Right atrium auricular region (tissue), 2 donors: ENCODE data around the gene CEBPG. TPM values are rescaled to one million over a fixed set of nuclear protein-coding genes. Genes with fewer than 3 reads are reported as not detected.

Experiments
- DNase-seq: peaks from one replicate; pipeline ENCODE4 v3.0.0-alpha.2; 2019; ENCODE audit warnings: low spot score
- H3K27ac ChIP-seq, 2 donors: fragments of 200-600 bp; sonication (generic); 1 replicate in 1 of 2; 2 replicates in 1 of 2; pipeline ENCODE4 v1.5.1; 2016 to 2019
- H3K27me3 ChIP-seq, 2 donors: fragments of 200-600 bp; sonication (generic); one replicate each; pipeline versions ENCODE4 v1.5.1 to v1.6.0; 2017 to 2019
- H3K36me3 ChIP-seq: fragments of 200-600 bp; sonication (generic); one replicate; pipeline ENCODE4 v1.5.1; 2016
- H3K4me1 ChIP-seq, 2 donors: fragments of 200-600 bp; sonication (generic); one replicate each; pipeline versions ENCODE4 v1.5.1 to v1.6.0; 2017 to 2019
- H3K4me3 ChIP-seq, 2 donors: fragments of 200-600 bp; sonication (generic); 1 replicate in 1 of 2; 2 replicates in 1 of 2; pipeline ENCODE4 v1.5.1; 2017 to 2019; ENCODE audit warnings: mild to moderate bottlenecking in 1 of 2, moderate library complexity in 1 of 2
- H3K9me3 ChIP-seq, 2 donors: fragments of 200-600 bp; sonication (generic); one replicate each; pipeline ENCODE4 v1.5.1; 2019
- total RNA-seq, 2 donors: library from RNA; depleted of rRNA; stranded (reverse); fragments of >200 nt; gene quantifications; one replicate each; pipeline ENCODE4 v1.1.0, GENCODE V29; 2016
- TF ChIP-seq, protein P1 (sequence below), 2 donors: fragments of 200-600 bp; sonication (generic); IDR thresholded peaks; one replicate each; pipeline ENCODE4 v1.5.1; 2019; ENCODE audit warnings: antibody characterized with exemption in 2 of 2

CEBPG gene
- total RNA-seq, 2 donors from 2014 or later = 12.9 to 15.2 TPM

- DNase-seq = no peak
- H3K27me3 ChIP-seq = no peaks in the 10 kb centered on the region
- no peak overlapping the region for H3K4me3 ChIP-seq
- H3K27ac ChIP-seq = no peak overlapping the region
- H3K9me3 ChIP-seq = no peaks in the 10 kb centered on the region
- TF ChIP-seq, protein P1, sequence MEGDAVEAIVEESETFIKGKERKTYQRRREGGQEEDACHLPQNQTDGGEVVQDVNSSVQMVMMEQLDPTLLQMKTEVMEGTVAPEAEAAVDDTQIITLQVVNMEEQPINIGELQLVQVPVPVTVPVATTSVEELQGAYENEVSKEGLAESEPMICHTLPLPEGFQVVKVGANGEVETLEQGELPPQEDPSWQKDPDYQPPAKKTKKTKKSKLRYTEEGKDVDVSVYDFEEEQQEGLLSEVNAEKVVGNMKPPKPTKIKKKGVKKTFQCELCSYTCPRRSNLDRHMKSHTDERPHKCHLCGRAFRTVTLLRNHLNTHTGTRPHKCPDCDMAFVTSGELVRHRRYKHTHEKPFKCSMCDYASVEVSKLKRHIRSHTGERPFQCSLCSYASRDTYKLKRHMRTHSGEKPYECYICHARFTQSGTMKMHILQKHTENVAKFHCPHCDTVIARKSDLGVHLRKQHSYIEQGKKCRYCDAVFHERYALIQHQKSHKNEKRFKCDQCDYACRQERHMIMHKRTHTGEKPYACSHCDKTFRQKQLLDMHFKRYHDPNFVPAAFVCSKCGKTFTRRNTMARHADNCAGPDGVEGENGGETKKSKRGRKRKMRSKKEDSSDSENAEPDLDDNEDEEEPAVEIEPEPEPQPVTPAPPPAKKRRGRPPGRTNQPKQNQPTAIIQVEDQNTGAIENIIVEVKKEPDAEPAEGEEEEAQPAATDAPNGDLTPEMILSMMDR (IDR thresholded peaks at IDR 0.05) = no peak
- no peaks in the 10 kb centered on the region for H3K36me3 ChIP-seq
- H3K4me1 ChIP-seq = peaks cover 0 to 6% of the 10 kb centered on the region in 2 donors
Measured at GRCh38 chr19:33408116-33408515, 34.6 kb downstream of the CEBPG start.

DNA sequence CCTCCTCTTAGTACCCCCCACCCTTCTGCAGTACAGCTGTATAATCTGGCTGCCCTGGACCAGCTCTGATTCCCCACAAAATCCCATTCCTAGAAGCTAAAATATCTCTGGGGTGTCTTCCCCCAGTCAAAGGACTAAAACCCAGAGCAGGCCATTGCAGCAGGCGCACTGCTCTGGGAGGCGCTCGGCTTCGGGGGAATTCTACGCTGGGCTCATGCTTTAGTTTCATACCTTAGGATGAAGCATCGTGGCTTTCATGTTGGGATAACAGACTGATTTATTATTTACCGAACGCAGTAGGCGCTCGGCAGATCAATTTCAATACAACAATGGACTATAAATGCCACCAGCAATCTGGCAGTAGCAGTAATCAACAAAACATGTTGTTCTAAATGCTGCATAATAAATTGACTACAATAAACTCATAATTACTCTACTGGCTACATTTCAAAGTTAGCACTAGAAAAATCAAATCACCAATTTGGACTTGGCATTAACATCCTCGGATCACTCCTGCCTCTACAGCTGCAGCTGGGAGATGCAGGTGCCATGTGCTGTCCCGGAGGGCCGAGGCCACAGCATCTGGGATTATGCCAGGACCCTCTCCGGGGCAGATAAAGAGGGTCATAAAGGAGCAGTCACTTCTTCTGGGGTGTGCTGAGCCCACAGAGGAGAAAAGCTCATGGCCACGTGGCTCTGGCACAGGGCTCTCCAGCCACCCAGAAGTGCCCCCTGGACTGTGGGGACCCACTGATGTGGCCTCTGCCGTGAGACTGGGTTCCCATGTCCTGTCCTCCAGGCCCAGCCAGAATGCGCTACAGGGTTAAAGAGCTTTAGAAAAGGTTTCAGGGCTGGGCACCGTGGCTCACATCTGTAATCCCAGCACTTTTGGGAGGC, 35.3 kb downstream of the CEBPG start:
- H3K27ac ChIP-seq = no peak overlapping the region
- H3K27me3 ChIP-seq = no peaks in the 10 kb centered on the region
- no peaks in the 10 kb centered on the region for H3K36me3 ChIP-seq
- no peak overlapping the region for H3K4me3 ChIP-seq
- TF ChIP-seq, protein P1 (IDR thresholded peaks at IDR 0.05) = no peak
- H3K4me1 ChIP-seq = peaks cover 0 to 6% of the 10 kb centered on the region in 2 donors
- no peak for DNase-seq
- no peaks in the 10 kb centered on the region for H3K9me3 ChIP-seq

DNA sequence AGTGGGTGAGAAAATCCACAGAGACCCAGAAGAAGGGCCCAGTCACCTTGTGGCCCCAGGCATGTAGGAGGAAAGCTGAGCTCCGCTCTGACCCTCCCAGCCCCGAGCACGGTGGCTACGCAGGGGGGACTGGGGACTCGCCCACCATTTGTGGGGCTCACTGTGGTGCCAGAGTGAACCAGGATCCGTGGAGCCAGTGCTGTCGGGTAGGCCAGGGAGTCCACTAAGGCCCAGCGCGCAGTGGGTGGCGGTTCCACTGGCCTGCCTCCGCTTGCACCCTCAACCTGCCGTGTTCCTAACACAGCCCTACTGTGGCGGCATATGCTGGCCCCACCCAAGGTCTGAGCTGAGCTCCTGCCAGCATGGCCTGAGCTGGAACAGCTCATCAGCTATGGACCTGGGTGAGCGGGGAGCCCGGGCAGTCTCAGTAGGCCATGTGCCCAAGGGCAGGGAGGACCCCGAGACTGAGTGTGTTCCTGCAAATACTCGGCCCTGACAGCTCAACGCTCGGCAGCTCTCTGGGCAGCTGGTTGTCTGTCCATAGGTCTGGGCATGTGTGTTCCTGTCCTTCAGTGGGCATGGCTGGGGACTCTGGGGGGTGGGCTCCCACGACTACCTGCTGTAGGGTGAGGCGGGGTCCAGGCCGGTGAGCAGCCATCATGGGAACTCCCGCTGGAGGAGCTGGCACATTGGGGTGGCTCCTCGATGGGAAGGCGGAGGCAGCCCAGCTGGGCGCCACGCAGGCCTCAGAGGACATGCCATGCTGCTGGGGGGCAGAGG, 36.6 kb downstream of the CEBPG start:
- Histone ChIP-seq H3K4me3 (no peak overlapping the region), H3K36me3 (no peaks in the 10 kb centered on the region), H3K27ac (no peak overlapping the region), H3K4me1 (peaks cover 0 to 4% of the 10 kb centered on the region in 2 donors), H3K27me3 (no peaks in the 10 kb centered on the region), H3K9me3 (no peaks in the 10 kb centered on the region)
- no peak for DNase-seq
- TF ChIP-seq, protein P1 (IDR thresholded peaks at IDR 0.05) = no peak

DNA sequence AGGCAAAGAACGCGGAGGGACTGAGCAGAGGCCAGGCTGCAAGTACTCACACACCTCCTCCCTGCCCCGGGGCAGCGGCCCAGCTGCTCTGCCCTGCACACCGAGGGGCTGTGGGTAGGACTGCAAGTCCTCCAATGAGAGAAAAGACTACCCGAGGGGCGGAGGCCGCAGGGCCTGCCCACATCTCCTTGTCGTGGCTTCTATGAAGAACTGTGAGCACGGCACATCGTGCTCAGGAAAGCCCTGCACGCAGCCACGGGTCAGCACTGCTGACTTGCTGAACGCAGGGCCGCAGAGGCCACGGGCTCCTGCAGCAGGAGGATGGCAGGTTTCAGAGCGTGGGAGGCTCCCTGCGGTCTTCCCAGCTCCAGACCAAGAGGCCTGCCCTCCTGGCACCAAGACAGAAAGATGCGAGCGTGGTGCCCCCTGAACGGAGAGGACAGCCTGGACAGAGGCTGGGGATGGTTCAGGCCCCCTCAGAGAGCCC, 37.4 kb downstream of the CEBPG start:
- Histone ChIP-seq H3K4me3 (no peak overlapping the region), H3K27me3 (no peaks in the 10 kb centered on the region), H3K4me1 (no peaks in the 10 kb centered on the region), H3K9me3 (no peaks in the 10 kb centered on the region), H3K27ac (no peak overlapping the region), H3K36me3 (no peaks in the 10 kb centered on the region)
- DNase-seq = no peak
- TF ChIP-seq, protein P1 (IDR thresholded peaks at IDR 0.05) = no peak

DNA sequence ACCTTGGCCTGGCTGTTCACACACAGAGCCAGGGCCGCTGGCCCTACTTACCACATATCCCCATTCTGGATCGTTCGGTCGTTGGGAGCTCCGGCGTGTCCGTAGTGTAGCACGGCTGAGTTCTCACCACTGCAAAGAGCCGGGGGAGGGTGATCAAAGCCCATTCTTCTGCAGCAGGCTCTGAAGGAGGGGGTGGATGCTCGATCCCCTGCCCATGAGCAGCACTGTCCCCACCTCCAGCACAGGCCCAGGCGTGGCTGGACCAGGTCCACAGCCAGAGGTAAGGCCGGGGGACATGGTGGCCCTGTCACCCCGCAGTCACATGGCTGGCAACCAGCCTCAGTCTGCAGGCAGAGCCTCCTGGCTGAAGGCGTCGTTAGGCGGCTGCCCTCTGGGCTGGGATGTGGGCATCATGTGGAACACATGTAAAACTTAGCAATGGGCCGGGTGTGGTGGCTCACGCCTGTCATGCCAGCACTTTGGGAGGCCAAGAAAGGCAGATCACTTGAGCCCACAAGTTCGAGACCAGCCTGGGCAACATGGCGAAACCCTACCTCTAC, 38.2 kb downstream of the CEBPG start:
- no peak for DNase-seq
- Histone ChIP-seq H3K36me3 (no peaks in the 10 kb centered on the region), H3K27ac (no peak overlapping the region), H3K9me3 (no peaks in the 10 kb centered on the region), H3K4me1 (peaks cover 0 to 5% of the 10 kb centered on the region in 2 donors), H3K27me3 (no peaks in the 10 kb centered on the region), H3K4me3 (no peak overlapping the region)
- TF ChIP-seq, protein P1 (IDR thresholded peaks at IDR 0.05) = no peak
